GM12875 (cell line): ENCODE results near the gene PRDM11.
A peak's percentile ranks its signal among the peaks of the same experiment; 100 is the strongest.

Experiments
- H3K4me3 ChIP-seq: one replicate; pipeline ENCODE4 v1.5.1; 2011; ENCODE audit warnings: low read depth, low read length, control low read depth
- TF ChIP-seq, protein P1 (sequence below): IDR thresholded peaks from 2 replicates; pipeline ENCODE4 v1.5.1; 2011; ENCODE audit warnings: low read depth, mild to moderate bottlenecking, control low read depth, inconsistent platforms, low read length, moderate library complexity, borderline replicate concordance; ENCODE audit not compliant: insufficient read depth

The PRDM11 gene

DNA sequence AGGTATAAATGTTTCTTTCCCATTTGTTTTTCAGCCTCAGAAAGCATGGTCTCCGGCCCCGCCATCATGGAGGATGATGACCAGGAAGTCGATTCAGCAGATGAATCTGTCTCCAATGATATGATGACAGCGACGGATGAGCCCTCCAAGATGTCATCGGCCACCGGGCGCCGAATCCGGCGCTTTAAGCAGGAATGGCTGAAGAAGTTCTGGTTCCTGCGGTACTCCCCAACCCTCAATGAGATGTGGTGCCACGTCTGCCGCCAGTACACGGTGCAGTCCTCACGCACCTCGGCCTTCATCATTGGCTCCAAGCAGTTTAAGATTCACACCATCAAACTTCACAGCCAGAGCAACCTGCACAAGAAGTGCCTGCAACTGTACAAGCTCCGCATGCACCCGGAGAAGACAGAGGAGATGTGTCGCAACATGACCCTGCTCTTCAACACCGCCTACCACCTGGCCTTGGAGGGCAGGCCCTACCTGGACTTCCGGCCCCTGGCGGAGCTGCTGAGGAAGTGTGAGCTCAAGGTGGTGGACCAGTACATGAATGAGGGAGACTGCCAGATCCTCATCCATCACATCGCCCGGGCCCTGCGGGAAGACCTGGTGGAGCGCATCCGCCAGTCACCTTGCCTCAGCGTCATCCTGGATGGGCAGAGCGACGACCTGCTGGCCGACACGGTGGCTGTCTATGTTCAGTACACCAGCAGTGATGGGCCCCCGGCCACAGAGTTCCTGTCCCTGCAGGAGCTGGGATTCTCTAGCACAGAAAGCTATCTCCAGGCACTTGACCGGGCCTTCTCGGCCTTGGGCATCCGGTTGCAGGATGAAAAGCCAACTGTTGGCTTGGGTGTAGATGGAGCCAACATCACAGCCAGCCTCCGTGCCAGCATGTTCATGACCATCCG lies 79.8 kb downstream of the PRDM11 start:
- H3K4me3 ChIP-seq, result no peak overlapping the region
- TF ChIP-seq, protein P1, sequence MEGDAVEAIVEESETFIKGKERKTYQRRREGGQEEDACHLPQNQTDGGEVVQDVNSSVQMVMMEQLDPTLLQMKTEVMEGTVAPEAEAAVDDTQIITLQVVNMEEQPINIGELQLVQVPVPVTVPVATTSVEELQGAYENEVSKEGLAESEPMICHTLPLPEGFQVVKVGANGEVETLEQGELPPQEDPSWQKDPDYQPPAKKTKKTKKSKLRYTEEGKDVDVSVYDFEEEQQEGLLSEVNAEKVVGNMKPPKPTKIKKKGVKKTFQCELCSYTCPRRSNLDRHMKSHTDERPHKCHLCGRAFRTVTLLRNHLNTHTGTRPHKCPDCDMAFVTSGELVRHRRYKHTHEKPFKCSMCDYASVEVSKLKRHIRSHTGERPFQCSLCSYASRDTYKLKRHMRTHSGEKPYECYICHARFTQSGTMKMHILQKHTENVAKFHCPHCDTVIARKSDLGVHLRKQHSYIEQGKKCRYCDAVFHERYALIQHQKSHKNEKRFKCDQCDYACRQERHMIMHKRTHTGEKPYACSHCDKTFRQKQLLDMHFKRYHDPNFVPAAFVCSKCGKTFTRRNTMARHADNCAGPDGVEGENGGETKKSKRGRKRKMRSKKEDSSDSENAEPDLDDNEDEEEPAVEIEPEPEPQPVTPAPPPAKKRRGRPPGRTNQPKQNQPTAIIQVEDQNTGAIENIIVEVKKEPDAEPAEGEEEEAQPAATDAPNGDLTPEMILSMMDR, result no peak

GRCh38 chr11:45226901-45227300 lies 80.5 kb downstream of the PRDM11 start:
- H3K4me3 ChIP-seq, result no peak overlapping the region
- TF ChIP-seq, protein P1, result no peak

GRCh38 chr11:45227836-45228235 lies 81.4 kb downstream of the PRDM11 start:
- TF ChIP-seq, protein P1, result no peak
- no peak overlapping the region for H3K4me3 ChIP-seq

- TF ChIP-seq, protein P1, result no peak
- no peak overlapping the region for H3K4me3 ChIP-seq
These were observed 83.1 kb downstream of the PRDM11 start for GRCh38 chr11:45229401-45230020.

GRCh38 chr11:45232341-45233080 lies 86.1 kb downstream of the PRDM11 start:
- TF ChIP-seq, protein P1, result no peak
- no peak overlapping the region for H3K4me3 ChIP-seq

- TF ChIP-seq, protein P1, result peak; percentile 98
- H3K4me3 ChIP-seq, result no peak overlapping the region
These were observed 86.8 kb downstream of the PRDM11 start for GRCh38 chr11:45233121-45233803.
